Neural crest cell (in vitro differentiated cells): ENCODE data around the gene FAM174C. TPM values are rescaled to one million over a fixed set of nuclear protein-coding genes. Genes with fewer than 3 reads are reported as not detected.

Source experiments
- DNase-seq: peaks from one replicate; pipeline ENCODE4 v3.0.0; 2021; ENCODE audit warnings: low read depth, mixed read lengths, low spot score
- H3K27ac Mint-ChIP-seq: one replicate; pipeline ENCODE4 v1.8.0; 2021; ENCODE audit warnings: mild to moderate bottlenecking, mixed read lengths; ENCODE audit not compliant: unreplicated experiment
- H3K27me3 Mint-ChIP-seq: 2 replicates; pipeline ENCODE4 v1.8.0; 2021; ENCODE audit warnings: low read depth, mild to moderate bottlenecking, mixed read lengths
- H3K36me3 Mint-ChIP-seq: 2 replicates; pipeline ENCODE4 v1.8.0; 2021; ENCODE audit warnings: low read depth, mild to moderate bottlenecking, mixed read lengths
- H3K4me1 Mint-ChIP-seq: 2 replicates; pipeline ENCODE4 v1.8.0; 2021; ENCODE audit warnings: mixed read lengths
- H3K4me3 Mint-ChIP-seq: one replicate; pipeline ENCODE4 v1.8.0; 2021; ENCODE audit warnings: mild to moderate bottlenecking, mixed read lengths
- H3K9me3 Mint-ChIP-seq: 2 replicates; pipeline ENCODE4 v1.8.0; 2021; ENCODE audit warnings: mixed read lengths
- CTCF ChIP-seq: fragments of 200-600 bp; sonication (generic); conservative IDR thresholded peaks from 2 replicates; pipeline ENCODE4 v1.5.0; 2021; ENCODE audit warnings: antibody characterized with exemption, mild to moderate bottlenecking
- total RNA-seq: library from RNA; stranded (reverse); gene quantifications from 2 replicates; pipeline ENCODE4 v1.2.1, GENCODE V29; 2021

Gene FAM174C
- total RNA-seq, 1 donor from 2014 or later: 36.6 TPM

- TF ChIP-seq CTCF: no peak
- peaks cover 21% of the 10 kb centered on the region for H3K4me1 Mint-ChIP-seq
- peaks cover 3% of the 10 kb centered on the region for H3K36me3 Mint-ChIP-seq
- peaks cover 20% of the 10 kb centered on the region for H3K27me3 Mint-ChIP-seq
- peak overlapping the region; percentile 73 for H3K4me3 Mint-ChIP-seq
- no peaks in the 10 kb centered on the region for H3K9me3 Mint-ChIP-seq
- DNase-seq: no peak
- no peak overlapping the region for H3K27ac Mint-ChIP-seq
Measured at GRCh38 chr19:1280636-1281568, 5.6 kb downstream of the FAM174C start.

GRCh38 chr19:1281569-1282287, 6.4 kb downstream of the FAM174C start:
- H3K4me3 Mint-ChIP-seq: peak overlapping the region; percentile 77
- H3K27ac Mint-ChIP-seq: no peak overlapping the region
- DNase-seq: no peak
- no peak for TF ChIP-seq CTCF
- H3K36me3 Mint-ChIP-seq: peaks cover 3% of the 10 kb centered on the region
- no peaks in the 10 kb centered on the region for H3K9me3 Mint-ChIP-seq
- peaks cover 20% of the 10 kb centered on the region for H3K27me3 Mint-ChIP-seq
- H3K4me1 Mint-ChIP-seq: peaks cover 18% of the 10 kb centered on the region

GRCh38 chr19:1282588-1283206, 7.4 kb downstream of the FAM174C start:
- Mint-ChIP-seq H3K27ac (no peak overlapping the region), H3K4me3 (peak overlapping the region; percentile 64), H3K27me3 (peaks cover 20% of the 10 kb centered on the region), H3K4me1 (peaks cover 16% of the 10 kb centered on the region), H3K36me3 (peaks cover 3% of the 10 kb centered on the region), H3K9me3 (no peaks in the 10 kb centered on the region)
- TF ChIP-seq CTCF: no peak
- DNase-seq: no peak

- Mint-ChIP-seq H3K4me1 (peaks cover 16% of the 10 kb centered on the region), H3K36me3 (peaks cover 3% of the 10 kb centered on the region), H3K27me3 (peaks cover 20% of the 10 kb centered on the region), H3K27ac (no peak overlapping the region), H3K4me3 (peak overlapping the region; percentile 64), H3K9me3 (no peaks in the 10 kb centered on the region)
- no peak for DNase-seq
- TF ChIP-seq CTCF: no peak
Measured at GRCh38 chr19:1283207-1283916, 8.0 kb downstream of the FAM174C start.

GRCh38 chr19:1283917-1284292, 8.6 kb downstream of the FAM174C start:
- Mint-ChIP-seq H3K9me3 (no peaks in the 10 kb centered on the region), H3K4me1 (peaks cover 16% of the 10 kb centered on the region), H3K27me3 (peaks cover 20% of the 10 kb centered on the region), H3K4me3 (peak overlapping the region; percentile 74), H3K27ac (no peak overlapping the region), H3K36me3 (peaks cover 3% of the 10 kb centered on the region)
- DNase-seq: no peak
- TF ChIP-seq CTCF: no peak
